Neural cell (in vitro differentiated cells): ENCODE data around the gene NEUROD4. TPM values are rescaled to one million over a fixed set of nuclear protein-coding genes. Genes with fewer than 3 reads are reported as not detected.
A peak's percentile ranks its signal among the peaks of the same experiment; 100 is the strongest.

Experiments
- H2AFZ ChIP-seq: fragments of 200-600, 300-800 bp; sonication (generic), shearing (Covaris generic); 2 replicates; pipeline ENCODE4 v1.6.0; 2014; ENCODE audit warnings: low read depth, mild to moderate bottlenecking, antibody characterized with exemption, low read length, moderate library complexity
- H3F3A ChIP-seq: fragments of 200-600 bp; shearing (Covaris generic); 2 replicates; pipeline ENCODE4 v1.6.1; 2016; ENCODE audit warnings: mild to moderate bottlenecking, moderate library complexity, mixed read lengths, antibody characterized with exemption, low read length; ENCODE audit not compliant: insufficient read depth, poor library complexity, severe bottlenecking
- H3K27ac ChIP-seq: fragments of 200-600, 300-800 bp; sonication (generic), shearing (Covaris generic); 2 replicates; pipeline ENCODE4 v1.5.1; 2014; ENCODE audit warnings: mild to moderate bottlenecking, low read length, moderate library complexity
- H3K27me3 ChIP-seq: fragments of 300-800, 200-600 bp; sonication (generic), shearing (Covaris generic); 2 replicates; pipeline ENCODE4 v1.6.0; 2014; ENCODE audit warnings: mild to moderate bottlenecking, low read depth, low read length, moderate library complexity; ENCODE audit not compliant: insufficient read depth
- H3K36me3 ChIP-seq: fragments of 300-800, 200-600 bp; sonication (generic), shearing (Covaris generic); 2 replicates; pipeline ENCODE4 v1.5.1; 2014; ENCODE audit warnings: mild to moderate bottlenecking, antibody characterized with exemption, low read length, moderate library complexity; ENCODE audit not compliant: insufficient read depth
- H3K4me2 ChIP-seq: fragments of 300-800, 200-600 bp; sonication (generic), shearing (Covaris generic); 2 replicates; pipeline ENCODE4 v1.6.0; 2014; ENCODE audit warnings: mild to moderate bottlenecking, low read length
- H3K4me3 ChIP-seq: fragments of 300-800, 200-600 bp; sonication (generic), shearing (Covaris generic); 2 replicates; pipeline ENCODE4 v1.5.1; 2014; ENCODE audit warnings: mild to moderate bottlenecking, low read length, moderate library complexity
- H3K79me2 ChIP-seq: fragments of 200-600 bp; shearing (Covaris generic); replicated peaks from 2 replicates; pipeline ENCODE4 v1.6.0; 2014; ENCODE audit warnings: mild to moderate bottlenecking, low read length, moderate library complexity; ENCODE audit not compliant: insufficient read depth
- H3K9ac ChIP-seq: fragments of 300-800, 200-600 bp; sonication (generic), shearing (Covaris generic); 2 replicates; pipeline ENCODE4 v1.6.1; 2016; ENCODE audit warnings: mild to moderate bottlenecking, low read length, mixed read lengths
- H3K9me2 ChIP-seq: fragments of 200-600 bp; shearing (Covaris generic); 2 replicates; pipeline ENCODE4 v1.6.1; 2016; ENCODE audit warnings: mild to moderate bottlenecking, low read length, mixed read lengths; ENCODE audit not compliant: insufficient read depth
- H3K9me3 ChIP-seq: fragments of 200-600, 300-800 bp; sonication (generic), shearing (Covaris generic); 2 replicates; pipeline ENCODE4 v1.6.1; 2016; ENCODE audit warnings: mild to moderate bottlenecking, mixed run types, low read length, moderate library complexity, mixed read lengths
- H4K20me1 ChIP-seq: fragments of 200-600 bp; shearing (Covaris generic); 2 replicates; pipeline ENCODE4 v1.6.1; 2016; ENCODE audit warnings: mild to moderate bottlenecking, mixed run types; ENCODE audit not compliant: insufficient read depth
- CTCF ChIP-seq: fragments of 450-650 bp; IDR thresholded peaks from 2 replicates; pipeline ENCODE4 v1.5.1; 2014; ENCODE audit warnings: antibody characterized with exemption, mild to moderate bottlenecking, moderate library complexity; ENCODE audit not compliant: poor library complexity, severe bottlenecking
- EP300 ChIP-seq: fragments of 450-650 bp; conservative IDR thresholded peaks from 2 replicates; pipeline ENCODE4 v1.6.1; 2014; ENCODE audit warnings: antibody characterized with exemption, mild to moderate bottlenecking, moderate library complexity; ENCODE audit not compliant: poor library complexity, severe bottlenecking
- EZH2 ChIP-seq: fragments of 200-600, 300-800 bp; shearing (Covaris generic), sonication (generic); IDR thresholded peaks from 2 replicates; pipeline ENCODE4 v1.6.1; 2014; ENCODE audit warnings: antibody characterized with exemption, low read length, borderline replicate concordance, mild to moderate bottlenecking; ENCODE audit not compliant: insufficient read depth, poor library complexity, severe bottlenecking
- MXI1 ChIP-seq: fragments of 450-650 bp; conservative IDR thresholded peaks from 2 replicates; pipeline ENCODE4 v1.6.1; 2014; ENCODE audit warnings: antibody characterized with exemption, mild to moderate bottlenecking; ENCODE audit not compliant: poor library complexity, severe bottlenecking
- POLR2AphosphoS5 ChIP-seq: IDR thresholded peaks from 2 replicates; pipeline ENCODE4 v1.6.1; 2012
- RAD21 ChIP-seq: fragments of 450-650 bp; conservative IDR thresholded peaks from 2 replicates; pipeline ENCODE4 v1.6.1; 2014; ENCODE audit warnings: antibody characterized with exemption, mild to moderate bottlenecking, moderate library complexity
- TAF1 ChIP-seq: IDR thresholded peaks from 2 replicates; pipeline ENCODE4 v1.6.1; 2012; ENCODE audit warnings: low read depth
- polyA minus RNA-seq: library from RNA; depleted of rRNA, polyadenylated mRNA; stranded (reverse); fragments of >200 nt; gene quantifications from 2 replicates; pipeline ENCODE4 v1.2.3, GENCODE V29; 2014
- polyA plus RNA-seq: library from polyadenylated mRNA; depleted of rRNA; stranded (reverse); fragments of >200 nt; gene quantifications from 2 replicates; pipeline ENCODE4 v1.2.3, GENCODE V29; 2014
- TF ChIP-seq, protein P1 (sequence below): IDR thresholded peaks from 2 replicates; pipeline ENCODE4 v1.6.1; 2012; ENCODE audit warnings: borderline replicate concordance

NEUROD4 gene, protein sequence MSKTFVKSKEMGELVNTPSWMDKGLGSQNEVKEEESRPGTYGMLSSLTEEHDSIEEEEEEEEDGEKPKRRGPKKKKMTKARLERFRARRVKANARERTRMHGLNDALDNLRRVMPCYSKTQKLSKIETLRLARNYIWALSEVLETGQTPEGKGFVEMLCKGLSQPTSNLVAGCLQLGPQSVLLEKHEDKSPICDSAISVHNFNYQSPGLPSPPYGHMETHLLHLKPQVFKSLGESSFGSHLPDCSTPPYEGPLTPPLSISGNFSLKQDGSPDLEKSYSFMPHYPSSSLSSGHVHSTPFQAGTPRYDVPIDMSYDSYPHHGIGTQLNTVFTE
- not detected in 2 replicates for polyA plus RNA-seq
- 0.24 and 0.35 TPM in 2 replicates for polyA minus RNA-seq

DNA sequence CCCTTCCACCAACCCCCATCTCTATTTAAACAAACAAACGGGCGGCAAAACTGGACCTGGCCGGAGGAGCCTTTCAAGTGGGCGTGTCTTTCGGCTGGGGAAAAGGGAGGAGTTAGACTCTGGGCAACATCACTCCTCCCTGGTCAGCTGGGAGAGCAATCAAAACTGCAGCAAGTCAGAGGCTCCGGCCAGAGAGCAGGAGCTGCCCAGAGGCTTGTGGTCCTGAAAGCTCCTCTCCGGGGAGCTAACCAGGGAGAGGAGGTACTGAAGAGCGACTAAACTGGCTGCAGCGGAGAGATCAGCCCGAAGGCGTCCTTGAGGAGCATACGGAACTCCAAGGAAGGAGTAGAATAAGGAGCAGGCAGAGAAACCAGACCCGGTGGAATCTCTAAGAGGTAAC lies at the start of gene NEUROD4:
TSS of gene NEUROD4 (plus strand) at position 191 of the 400 bp plus-strand sequence. CDS start 6,466 bp downstream, outside the sequence.
- Histone ChIP-seq H3K9me3 (no peaks in the 10 kb centered on the region), H3K9me2 (no peaks in the 10 kb centered on the region), H3K27ac (no peak within 1 kb of the TSS), H3K4me3 (peak within 1 kb of the TSS; percentile 40), H2AFZ (no peak within 1 kb of the TSS), H3K27me3 (peaks cover 17% of the 10 kb centered on the region), H3K9ac (no peak within 1 kb of the TSS), H4K20me1 (no peaks in the 10 kb centered on the region), H3F3A (no peaks in the 10 kb centered on the region), H3K79me2 (no peaks in the 10 kb centered on the region), H3K4me2 (no peak within 1 kb of the TSS), H3K36me3 (no peaks in the 10 kb centered on the region)
- TF ChIP-seq, protein P1, sequence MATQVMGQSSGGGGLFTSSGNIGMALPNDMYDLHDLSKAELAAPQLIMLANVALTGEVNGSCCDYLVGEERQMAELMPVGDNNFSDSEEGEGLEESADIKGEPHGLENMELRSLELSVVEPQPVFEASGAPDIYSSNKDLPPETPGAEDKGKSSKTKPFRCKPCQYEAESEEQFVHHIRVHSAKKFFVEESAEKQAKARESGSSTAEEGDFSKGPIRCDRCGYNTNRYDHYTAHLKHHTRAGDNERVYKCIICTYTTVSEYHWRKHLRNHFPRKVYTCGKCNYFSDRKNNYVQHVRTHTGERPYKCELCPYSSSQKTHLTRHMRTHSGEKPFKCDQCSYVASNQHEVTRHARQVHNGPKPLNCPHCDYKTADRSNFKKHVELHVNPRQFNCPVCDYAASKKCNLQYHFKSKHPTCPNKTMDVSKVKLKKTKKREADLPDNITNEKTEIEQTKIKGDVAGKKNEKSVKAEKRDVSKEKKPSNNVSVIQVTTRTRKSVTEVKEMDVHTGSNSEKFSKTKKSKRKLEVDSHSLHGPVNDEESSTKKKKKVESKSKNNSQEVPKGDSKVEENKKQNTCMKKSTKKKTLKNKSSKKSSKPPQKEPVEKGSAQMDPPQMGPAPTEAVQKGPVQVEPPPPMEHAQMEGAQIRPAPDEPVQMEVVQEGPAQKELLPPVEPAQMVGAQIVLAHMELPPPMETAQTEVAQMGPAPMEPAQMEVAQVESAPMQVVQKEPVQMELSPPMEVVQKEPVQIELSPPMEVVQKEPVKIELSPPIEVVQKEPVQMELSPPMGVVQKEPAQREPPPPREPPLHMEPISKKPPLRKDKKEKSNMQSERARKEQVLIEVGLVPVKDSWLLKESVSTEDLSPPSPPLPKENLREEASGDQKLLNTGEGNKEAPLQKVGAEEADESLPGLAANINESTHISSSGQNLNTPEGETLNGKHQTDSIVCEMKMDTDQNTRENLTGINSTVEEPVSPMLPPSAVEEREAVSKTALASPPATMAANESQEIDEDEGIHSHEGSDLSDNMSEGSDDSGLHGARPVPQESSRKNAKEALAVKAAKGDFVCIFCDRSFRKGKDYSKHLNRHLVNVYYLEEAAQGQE: peak; percentile 59
- no peak for TF ChIP-seq CTCF

DNA sequence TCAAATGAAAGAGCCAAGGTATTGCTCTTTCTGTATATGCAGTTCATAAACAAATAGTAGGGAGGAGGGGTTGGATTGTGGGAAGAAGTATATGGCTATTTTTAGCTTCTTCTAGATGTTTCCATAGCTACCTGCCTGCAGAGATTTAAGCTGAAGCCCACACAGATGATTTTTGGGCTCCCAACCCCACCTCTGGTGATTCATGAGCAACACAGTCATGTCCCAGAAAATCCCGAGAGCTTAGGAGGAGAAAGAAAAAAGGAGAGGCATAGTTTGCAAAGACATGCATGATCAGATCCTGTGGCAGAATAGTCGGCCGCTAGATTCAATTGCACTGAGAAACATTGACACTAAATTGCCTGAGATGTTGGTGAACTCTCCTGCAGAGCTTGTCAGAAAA lies 49.0 kb upstream of the NEUROD4 start:
- Histone ChIP-seq H3F3A (no peaks in the 10 kb centered on the region), H2AFZ (no peak overlapping the region), H3K4me2 (no peak overlapping the region), H3K27ac (peak overlapping the region; percentile 41), H3K36me3 (no peaks in the 10 kb centered on the region), H4K20me1 (no peaks in the 10 kb centered on the region), H3K9me2 (no peaks in the 10 kb centered on the region), H3K9ac (no peak overlapping the region), H3K79me2 (no peaks in the 10 kb centered on the region), H3K27me3 (no peaks in the 10 kb centered on the region), H3K4me3 (peak overlapping the region; percentile 1), H3K9me3 (no peaks in the 10 kb centered on the region)
- no peak for TF ChIP-seq TAF1
- TF ChIP-seq MXI1: no peak
- no peak for TF ChIP-seq EZH2
- TF ChIP-seq EP300: peak; percentile 18

DNA sequence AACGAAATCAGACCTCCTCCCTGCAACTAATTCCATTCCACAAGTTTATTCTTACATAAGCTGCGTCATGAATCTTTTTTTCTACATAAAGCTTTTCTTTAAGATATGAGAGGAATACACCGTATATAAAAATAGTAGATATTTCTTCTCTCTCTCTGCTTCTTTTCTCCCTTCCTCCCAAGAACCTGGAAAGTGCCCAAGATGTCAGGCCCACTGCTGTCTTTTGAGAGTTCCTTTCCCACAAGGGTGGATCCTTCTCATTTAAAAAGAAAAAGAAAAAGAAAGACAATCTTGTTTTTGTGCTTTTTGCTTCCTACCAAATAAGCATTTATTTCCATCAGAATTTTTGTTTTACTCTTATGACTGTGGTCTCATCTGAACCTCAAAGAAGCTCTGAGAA lies 46.2 kb upstream of the NEUROD4 start:
- no peaks in the 10 kb centered on the region for H3F3A ChIP-seq

More for the DNA sequence above, 46.2 kb upstream of the NEUROD4 start:
- Histone ChIP-seq H3K4me2 (no peak overlapping the region), H2AFZ (no peak overlapping the region), H3K27ac (no peak overlapping the region), H4K20me1 (no peaks in the 10 kb centered on the region), H3K9ac (no peak overlapping the region), H3K9me3 (no peaks in the 10 kb centered on the region), H3K36me3 (no peaks in the 10 kb centered on the region), H3K79me2 (no peaks in the 10 kb centered on the region), H3K9me2 (no peaks in the 10 kb centered on the region), H3K4me3 (no peak overlapping the region), H3K27me3 (no peaks in the 10 kb centered on the region)
- TF ChIP-seq EZH2 (no peak), CTCF (no peak), EP300 (no peak), POLR2AphosphoS5 (no peak), MXI1 (no peak), RAD21 (no peak)
